ENCODE results near the gene KRTAP4-5.
"Not testable (repeated sequence)": the region's sequence is repeated elsewhere in the genome, so short reads cannot be mapped to it uniquely, and the experiment has no call there.

Gene KRTAP4-5

DNA sequence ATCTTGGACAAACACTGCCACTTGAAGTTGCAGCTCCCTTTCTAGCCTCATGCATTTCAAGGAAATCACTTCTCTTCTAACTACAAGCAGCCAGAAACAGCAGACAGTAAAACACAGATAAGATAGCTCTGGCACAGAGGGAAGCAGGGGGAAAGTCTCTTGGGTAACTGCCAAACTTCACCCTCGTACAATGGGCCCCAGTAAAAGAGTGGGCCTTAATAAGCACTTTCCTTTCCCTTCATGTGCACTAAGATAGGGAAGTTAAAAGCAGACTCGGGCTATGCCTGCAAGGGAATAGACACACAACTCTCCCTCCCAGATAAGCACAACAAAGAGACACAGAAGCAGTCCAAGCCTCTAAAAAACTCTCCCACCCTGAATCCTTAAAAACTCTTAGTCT lies 4.2 kb upstream of the KRTAP4-5 start:
- Histone ChIP-seq H3K4me3 (replicated peaks; ENCODE audit: insufficient read depth, low read length) (no peak overlapping the region), H3K27me3 (ENCODE audit: insufficient read depth, poor library complexity, severe bottlenecking) (peaks cover 2% of the 10 kb centered on the region), H3K27ac (replicated peaks) (no peak overlapping the region)
- no peak for DNase-seq (ENCODE audit: low read depth in 1 of 2, low spot score in 1 of 2)
- TF ChIP-seq SPI1 (IDR thresholded peaks at IDR 0.05; ENCODE audit: borderline replicate concordance, low read depth) (no peak), POLR2AphosphoS5 (IDR thresholded peaks at IDR 0.05; ENCODE audit: low read depth) (no peak), CTCF (IDR thresholded peaks at IDR 0.05; ENCODE audit: insufficient read depth, low read length) (no peak), GABPA (IDR thresholded peaks at IDR 0.05; ENCODE audit: low read depth) (no peak)
- TF ChIP-seq, protein P1, sequence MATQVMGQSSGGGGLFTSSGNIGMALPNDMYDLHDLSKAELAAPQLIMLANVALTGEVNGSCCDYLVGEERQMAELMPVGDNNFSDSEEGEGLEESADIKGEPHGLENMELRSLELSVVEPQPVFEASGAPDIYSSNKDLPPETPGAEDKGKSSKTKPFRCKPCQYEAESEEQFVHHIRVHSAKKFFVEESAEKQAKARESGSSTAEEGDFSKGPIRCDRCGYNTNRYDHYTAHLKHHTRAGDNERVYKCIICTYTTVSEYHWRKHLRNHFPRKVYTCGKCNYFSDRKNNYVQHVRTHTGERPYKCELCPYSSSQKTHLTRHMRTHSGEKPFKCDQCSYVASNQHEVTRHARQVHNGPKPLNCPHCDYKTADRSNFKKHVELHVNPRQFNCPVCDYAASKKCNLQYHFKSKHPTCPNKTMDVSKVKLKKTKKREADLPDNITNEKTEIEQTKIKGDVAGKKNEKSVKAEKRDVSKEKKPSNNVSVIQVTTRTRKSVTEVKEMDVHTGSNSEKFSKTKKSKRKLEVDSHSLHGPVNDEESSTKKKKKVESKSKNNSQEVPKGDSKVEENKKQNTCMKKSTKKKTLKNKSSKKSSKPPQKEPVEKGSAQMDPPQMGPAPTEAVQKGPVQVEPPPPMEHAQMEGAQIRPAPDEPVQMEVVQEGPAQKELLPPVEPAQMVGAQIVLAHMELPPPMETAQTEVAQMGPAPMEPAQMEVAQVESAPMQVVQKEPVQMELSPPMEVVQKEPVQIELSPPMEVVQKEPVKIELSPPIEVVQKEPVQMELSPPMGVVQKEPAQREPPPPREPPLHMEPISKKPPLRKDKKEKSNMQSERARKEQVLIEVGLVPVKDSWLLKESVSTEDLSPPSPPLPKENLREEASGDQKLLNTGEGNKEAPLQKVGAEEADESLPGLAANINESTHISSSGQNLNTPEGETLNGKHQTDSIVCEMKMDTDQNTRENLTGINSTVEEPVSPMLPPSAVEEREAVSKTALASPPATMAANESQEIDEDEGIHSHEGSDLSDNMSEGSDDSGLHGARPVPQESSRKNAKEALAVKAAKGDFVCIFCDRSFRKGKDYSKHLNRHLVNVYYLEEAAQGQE (IDR thresholded peaks at IDR 0.05; ENCODE audit: insufficient replicate concordance, low read depth) = no peak

GRCh38 chr17:41151525-41151924 lies 1.9 kb upstream of the KRTAP4-5 start:
- H3K27me3 ChIP-seq (ENCODE audit: insufficient read depth, poor library complexity, severe bottlenecking) = peaks cover 2% of the 10 kb centered on the region
- no peak overlapping the region for H3K27ac ChIP-seq (replicated peaks)
- no peak overlapping the region for H3K4me3 ChIP-seq (replicated peaks; ENCODE audit: insufficient read depth, low read length)
- TF ChIP-seq, protein P1 (IDR thresholded peaks at IDR 0.05; ENCODE audit: insufficient replicate concordance, low read depth) = no peak
- TF ChIP-seq CTCF (IDR thresholded peaks at IDR 0.05; ENCODE audit: insufficient read depth, low read length) (no peak), POLR2AphosphoS5 (IDR thresholded peaks at IDR 0.05; ENCODE audit: low read depth) (no peak), GABPA (IDR thresholded peaks at IDR 0.05; ENCODE audit: low read depth) (no peak), SPI1 (IDR thresholded peaks at IDR 0.05; ENCODE audit: borderline replicate concordance, low read depth) (no peak)
- no peak for DNase-seq (ENCODE audit: low read depth in 1 of 2, low spot score in 1 of 2)

GRCh38 chr17:41150026-41150425 lies 401 bp upstream of the KRTAP4-5 start:
- DNase-seq (ENCODE audit: low read depth in 1 of 2, low spot score in 1 of 2) = no peak
- no peak for TF ChIP-seq CTCF (IDR thresholded peaks at IDR 0.05; ENCODE audit: insufficient read depth, low read length)
- TF ChIP-seq POLR2AphosphoS5 (IDR thresholded peaks at IDR 0.05; ENCODE audit: low read depth) = no peak
- TF ChIP-seq, protein P1 (IDR thresholded peaks at IDR 0.05; ENCODE audit: insufficient replicate concordance, low read depth) = no peak
- TF ChIP-seq SPI1 (IDR thresholded peaks at IDR 0.05; ENCODE audit: borderline replicate concordance, low read depth) = no peak
- no peak for TF ChIP-seq GABPA (IDR thresholded peaks at IDR 0.05; ENCODE audit: low read depth)
- no peak overlapping the region for H3K4me3 ChIP-seq (replicated peaks; ENCODE audit: insufficient read depth, low read length)
- H3K27me3 ChIP-seq (ENCODE audit: insufficient read depth, poor library complexity, severe bottlenecking) = peaks cover 2% of the 10 kb centered on the region
- no peak overlapping the region for H3K27ac ChIP-seq (replicated peaks)

- not testable (repeated sequence) for H3K4me3 ChIP-seq (replicated peaks; ENCODE audit: insufficient read depth, low read length); H3K27ac ChIP-seq (replicated peaks); DNase-seq (ENCODE audit: low read depth in 1 of 2, low spot score in 1 of 2); H3K27me3 ChIP-seq (ENCODE audit: insufficient read depth, poor library complexity, severe bottlenecking)
These were observed 514 bp downstream of the KRTAP4-5 start for GRCh38 chr17:41148971-41149651.
